Measurements from ENCODE around the gene PCDH9.
"Not testable (repeated sequence)": the region's sequence is repeated elsewhere in the genome, so short reads cannot be mapped to it uniquely, and the experiment has no call there.

Gene PCDH9

GRCh38 chr13:66914155-66914554, 316.0 kb downstream of the PCDH9 start:
- DNase-seq (ENCODE audit: low read depth, low spot score), result no peak

- no peak for DNase-seq (ENCODE audit: low read depth, low spot score)
Measured at GRCh38 chr13:66911411-66911939, 318.7 kb downstream of the PCDH9 start.

- no peak for DNase-seq (ENCODE audit: low read depth, low spot score)
Measured at GRCh38 chr13:66899955-66900354, 330.2 kb downstream of the PCDH9 start.

GRCh38 chr13:66896933-66897332, 333.2 kb downstream of the PCDH9 start:
- DNase-seq (ENCODE audit: low read depth, low spot score), result no peak

GRCh38 chr13:66895780-66896179, 334.4 kb downstream of the PCDH9 start:
- no peak for DNase-seq (ENCODE audit: low read depth, low spot score)

- DNase-seq (ENCODE audit: low read depth, low spot score), result no peak
Measured at GRCh38 chr13:66895320-66895719, 334.8 kb downstream of the PCDH9 start.

- DNase-seq (ENCODE audit: low read depth, low spot score), result no peak
Measured at GRCh38 chr13:66888698-66889097, 341.4 kb downstream of the PCDH9 start.

GRCh38 chr13:66887088-66887487, 343.0 kb downstream of the PCDH9 start:
- no peak for DNase-seq (ENCODE audit: low read depth, low spot score)

- DNase-seq (ENCODE audit: low read depth, low spot score), result no peak
Measured at GRCh38 chr13:66886264-66886663, 343.9 kb downstream of the PCDH9 start.

- DNase-seq (ENCODE audit: low read depth, low spot score), result not testable (repeated sequence)
Measured at GRCh38 chr13:66881170-66881569, 349.0 kb downstream of the PCDH9 start.

- DNase-seq (ENCODE audit: low read depth, low spot score), result no peak
Measured at GRCh38 chr13:66879988-66880387, 350.1 kb downstream of the PCDH9 start.

GRCh38 chr13:66875264-66875663, 354.9 kb downstream of the PCDH9 start:
- DNase-seq (ENCODE audit: low read depth, low spot score), result peak; percentile 37

- no peak for DNase-seq (ENCODE audit: low read depth, low spot score)
Measured at GRCh38 chr13:66864627-66865026, 365.5 kb downstream of the PCDH9 start.

- DNase-seq (ENCODE audit: low read depth, low spot score), result no peak
Measured at GRCh38 chr13:66860878-66861417, 369.2 kb downstream of the PCDH9 start.

GRCh38 chr13:66859934-66860877, 369.9 kb downstream of the PCDH9 start:
- DNase-seq (ENCODE audit: low read depth, low spot score), result no peak

GRCh38 chr13:66859078-66859477, 371.1 kb downstream of the PCDH9 start:
- DNase-seq (ENCODE audit: low read depth, low spot score), result no peak

- DNase-seq (ENCODE audit: low read depth, low spot score), result no peak
Measured at GRCh38 chr13:66858163-66858562, 372.0 kb downstream of the PCDH9 start.

GRCh38 chr13:66855131-66855530, 375.0 kb downstream of the PCDH9 start:
- no peak for DNase-seq (ENCODE audit: low read depth, low spot score)

- DNase-seq (ENCODE audit: low read depth, low spot score), result no peak
Measured at GRCh38 chr13:66853564-66853963, 376.6 kb downstream of the PCDH9 start.

GRCh38 chr13:66849706-66850105, 380.4 kb downstream of the PCDH9 start:
- DNase-seq (ENCODE audit: low read depth, low spot score), result no peak

- DNase-seq (ENCODE audit: low read depth, low spot score), result no peak
Measured at GRCh38 chr13:66847541-66847940, 382.6 kb downstream of the PCDH9 start.

- no peak for DNase-seq (ENCODE audit: low read depth, low spot score)
Measured at GRCh38 chr13:66845393-66845792, 384.7 kb downstream of the PCDH9 start.

- DNase-seq (ENCODE audit: low read depth, low spot score), result no peak
Measured at GRCh38 chr13:66844933-66845332, 385.2 kb downstream of the PCDH9 start.
